GM04504 (cell line): ENCODE data around the gene LAMA3.
A peak's percentile ranks its signal among the peaks of the same experiment; 100 is the strongest.

ENCODE experiments used
- DNase-seq: peaks from one replicate; pipeline ENCODE4 v3.0.0-alpha.2; 2012; ENCODE audit warnings: low read depth

The LAMA3 gene

GRCh38 chr18:23902396-23902795 lies 213.1 kb downstream of the LAMA3 start:
- no peak for DNase-seq

GRCh38 chr18:23903971-23904370 lies 214.7 kb downstream of the LAMA3 start:
- no peak for DNase-seq

GRCh38 chr18:23906658-23907057 lies 217.4 kb downstream of the LAMA3 start:
- DNase-seq, result no peak

- DNase-seq, result no peak
Observed at GRCh38 chr18:23908827-23909226, 219.6 kb downstream of the LAMA3 start.

- DNase-seq, result no peak
Observed at GRCh38 chr18:23910032-23910431, 220.8 kb downstream of the LAMA3 start.

GRCh38 chr18:23912356-23912755 lies 223.1 kb downstream of the LAMA3 start:
- DNase-seq, result no peak

GRCh38 chr18:23916338-23916737 lies 227.1 kb downstream of the LAMA3 start:
- no peak for DNase-seq

- DNase-seq, result peak; percentile 32
Observed at GRCh38 chr18:23918395-23919032, 229.3 kb downstream of the LAMA3 start.

- no peak for DNase-seq
Observed at GRCh38 chr18:23920054-23920453, 230.8 kb downstream of the LAMA3 start.

GRCh38 chr18:23921716-23922285 lies 232.5 kb downstream of the LAMA3 start:
- DNase-seq, result no peak

- no peak for DNase-seq
Observed at GRCh38 chr18:23922939-23923338, 233.7 kb downstream of the LAMA3 start.

GRCh38 chr18:23924813-23925212 lies 235.6 kb downstream of the LAMA3 start:
- peak; percentile 32 for DNase-seq

- no peak for DNase-seq
Observed at GRCh38 chr18:23926571-23926970, 237.3 kb downstream of the LAMA3 start.

GRCh38 chr18:23927821-23928746 lies 238.8 kb downstream of the LAMA3 start:
- no peak for DNase-seq

- DNase-seq, result no peak
Observed at GRCh38 chr18:23929362-23929930, 240.2 kb downstream of the LAMA3 start.

- DNase-seq, result no peak
Observed at GRCh38 chr18:23930002-23930401, 240.7 kb downstream of the LAMA3 start.

GRCh38 chr18:23932385-23933067 lies 243.3 kb downstream of the LAMA3 start:
- peak; percentile 63 for DNase-seq

GRCh38 chr18:23933407-23933806 lies 244.2 kb downstream of the LAMA3 start:
- DNase-seq, result no peak

- DNase-seq, result no peak
Observed at GRCh38 chr18:23934252-23934651, 245.0 kb downstream of the LAMA3 start.

- no peak for DNase-seq
Observed at GRCh38 chr18:23934863-23935262, 245.6 kb downstream of the LAMA3 start.

- DNase-seq, result no peak
Observed at GRCh38 chr18:23935804-23936203, 246.6 kb downstream of the LAMA3 start.

GRCh38 chr18:23936381-23936958 lies 247.2 kb downstream of the LAMA3 start:
- no peak for DNase-seq
